CD4-positive, alpha-beta T cell (primary cell): ENCODE results near the gene SMAP2. TPM values are rescaled to one million over a fixed set of nuclear protein-coding genes. Genes with fewer than 3 reads are reported as not detected.
"Not testable (repeated sequence)": the region's sequence is repeated elsewhere in the genome, so short reads cannot be mapped to it uniquely, and the experiment has no call there.

Experiments used
- ATAC-seq: fragments of 200-7000 bp; cut with Tn5 transposase; one replicate; pipeline ENCODE4 v1.10.0; 2022; ENCODE audit warnings: mild to moderate bottlenecking; ENCODE audit not compliant: poor library complexity
- CTCF ChIA-PET: fragments of 350-600 bp; sonication (Branson Sonifier 250); formaldehyde crosslinking; loops from one replicate; lab custom pipeline; 2021; ENCODE audit warnings: antibody characterized with exemption, inconsistent platforms; lab: Charles Lee
- POLR2A ChIA-PET: fragments of 350-600 bp; sonication (Branson Sonifier 250); formaldehyde crosslinking; loops from one replicate; lab custom pipeline; 2021; ENCODE audit warnings: antibody characterized with exemption, inconsistent platforms; lab: Charles Lee
- DNase-seq, 14 experiments: peaks; one replicate each; pipeline ENCODE4 v3.0.0-alpha.2; 2013 to 2020; ENCODE audit warnings: mixed read lengths in 2 of 14
- H3K27ac ChIP-seq, 2 donors: one replicate each; pipeline versions ENCODE4 v1.5.1 to v1.7.0; 2013; ENCODE audit warnings: low read length in 2 of 2, low read depth in 1 of 2, mild to moderate bottlenecking in 1 of 2
- H3K27me3 ChIP-seq, 2 experiments: 1 replicate in 1 of 2; 2 replicates in 1 of 2; pipeline versions ENCODE4 v1.6.1 to v1.7.0; 2013; ENCODE audit warnings: low read length in 2 of 2, control low read depth in 1 of 2, mild to moderate bottlenecking in 1 of 2, moderate library complexity in 1 of 2; ENCODE audit not compliant: insufficient read depth in 2 of 2, control insufficient read depth in 1 of 2
- H3K36me3 ChIP-seq: one replicate; pipeline ENCODE4 v1.6.1; 2013; ENCODE audit warnings: low read length, control low read depth; ENCODE audit not compliant: insufficient read depth
- H3K4me1 ChIP-seq: one replicate; pipeline ENCODE4 v1.6.1; 2013; ENCODE audit warnings: low read length, control low read depth; ENCODE audit not compliant: insufficient read depth
- H3K4me3 ChIP-seq: one replicate; pipeline ENCODE4 v1.5.1; 2013; ENCODE audit warnings: mild to moderate bottlenecking, low read length, moderate library complexity
- H3K9me3 ChIP-seq, 2 experiments: 1 replicate in 1 of 2; 2 replicates in 1 of 2; pipeline versions ENCODE4 v1.6.1 to v1.7.0; 2013; ENCODE audit warnings: low read length in 2 of 2, mild to moderate bottlenecking in 2 of 2, control low read depth in 1 of 2, moderate library complexity in 1 of 2; ENCODE audit not compliant: control insufficient read depth in 1 of 2, insufficient read depth in 1 of 2
- H3K27ac Mint-ChIP-seq: one replicate; pipeline ENCODE4 v1.8.0; 2020; ENCODE audit warnings: mixed read lengths
- H3K27me3 Mint-ChIP-seq: one replicate; pipeline ENCODE4 v1.8.0; 2021; ENCODE audit warnings: mixed read lengths
- H3K36me3 Mint-ChIP-seq: one replicate; pipeline ENCODE4 v1.8.0; 2021; ENCODE audit warnings: low read depth, mixed read lengths
- H3K4me1 Mint-ChIP-seq: one replicate; pipeline ENCODE4 v1.8.0; 2021; ENCODE audit warnings: low read depth, mixed read lengths
- H3K4me3 Mint-ChIP-seq: one replicate; pipeline ENCODE4 v1.8.0; 2020; ENCODE audit warnings: mild to moderate bottlenecking, mixed read lengths
- H3K9me3 Mint-ChIP-seq: one replicate; pipeline ENCODE4 v1.8.0; 2020; ENCODE audit warnings: mixed read lengths
- intact Hi-C, 2 experiments: fragments of 100-400 bp; cut with DNase I in 1 of 2; cut with micrococcal nuclease in 1 of 2; formaldehyde crosslinking; loops; one replicate each; pipeline versions ENCODE4 v1.15.1 to v1.9.0; 2023 to 2025; cut with DNase I, micrococcal nuclease
- total RNA-seq, 174 experiments: library from RNA in 2 of 174; stranded (reverse) in 2 of 174; gene quantifications; one replicate each; pipeline ENCODE4 v1.2.3 and lab custom pipeline; 2021 to 2026
- TF ChIP-seq, protein P1 (sequence below): fragments of 200-600 bp; IDR thresholded peaks from one replicate; pipeline ENCODE4 v1.8.0; 2022; ENCODE audit warnings: antibody characterized with exemption, mild to moderate bottlenecking

SMAP2 gene
- total RNA-seq, 2 experiments from 2014 or later: 214 to 216 TPM

- TF ChIP-seq, protein P1, sequence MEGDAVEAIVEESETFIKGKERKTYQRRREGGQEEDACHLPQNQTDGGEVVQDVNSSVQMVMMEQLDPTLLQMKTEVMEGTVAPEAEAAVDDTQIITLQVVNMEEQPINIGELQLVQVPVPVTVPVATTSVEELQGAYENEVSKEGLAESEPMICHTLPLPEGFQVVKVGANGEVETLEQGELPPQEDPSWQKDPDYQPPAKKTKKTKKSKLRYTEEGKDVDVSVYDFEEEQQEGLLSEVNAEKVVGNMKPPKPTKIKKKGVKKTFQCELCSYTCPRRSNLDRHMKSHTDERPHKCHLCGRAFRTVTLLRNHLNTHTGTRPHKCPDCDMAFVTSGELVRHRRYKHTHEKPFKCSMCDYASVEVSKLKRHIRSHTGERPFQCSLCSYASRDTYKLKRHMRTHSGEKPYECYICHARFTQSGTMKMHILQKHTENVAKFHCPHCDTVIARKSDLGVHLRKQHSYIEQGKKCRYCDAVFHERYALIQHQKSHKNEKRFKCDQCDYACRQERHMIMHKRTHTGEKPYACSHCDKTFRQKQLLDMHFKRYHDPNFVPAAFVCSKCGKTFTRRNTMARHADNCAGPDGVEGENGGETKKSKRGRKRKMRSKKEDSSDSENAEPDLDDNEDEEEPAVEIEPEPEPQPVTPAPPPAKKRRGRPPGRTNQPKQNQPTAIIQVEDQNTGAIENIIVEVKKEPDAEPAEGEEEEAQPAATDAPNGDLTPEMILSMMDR: no peak
- peak overlapping the region; percentile 12 for H3K4me3 Mint-ChIP-seq
- peaks cover 39% of the 10 kb centered on the region for H3K4me1 ChIP-seq
- ATAC-seq: no peak
- no peaks in the 10 kb centered on the region for H3K27me3 ChIP-seq
- no peaks in the 10 kb centered on the region for H3K9me3 Mint-ChIP-seq
- H3K27me3 Mint-ChIP-seq: no peaks in the 10 kb centered on the region
- no peaks in the 10 kb centered on the region for H3K9me3 ChIP-seq
- no peaks in the 10 kb centered on the region for H3K36me3 ChIP-seq
- no peak overlapping the region for H3K4me3 ChIP-seq
- no peaks in the 10 kb centered on the region for H3K36me3 Mint-ChIP-seq
- intact Hi-C loops: loop anchor here in 1 of 2 experiments (1.0 kb wide), 1 partner anchor 190 kb away; no protein-coding TSS in a partner anchor
- CTCF ChIA-PET: interaction anchor here (1.0 to 3.2 kb wide), 5 partner anchors 26 to 198 kb away, joined by 3 to 13 read pairs (median 5); no protein-coding TSS in a partner anchor
- peaks cover 56% of the 10 kb centered on the region for H3K4me1 Mint-ChIP-seq
- DNase-seq: peak in 2 of 14 experiments; percentile 17 to 38
- H3K27ac Mint-ChIP-seq: peak overlapping the region; percentile 78
- POLR2A ChIA-PET: interaction anchor here (0.7 to 5.1 kb wide), 11 partner anchors 25 to 187 kb away, joined by 3 to 33 read pairs (median 4); partner anchors contain the start of genes COL9A2, RLF, SMAP2 and ZMPSTE24
- peak overlapping the region in 1 of 2 donors; percentile 27 for H3K27ac ChIP-seq
Observed at GRCh38 chr1:40341491-40342380, 31.8 kb upstream of the SMAP2 start.

- H3K27ac ChIP-seq: peak overlapping the region in 1 of 2 donors; percentile 27
- H3K9me3 Mint-ChIP-seq, H3K4me3 ChIP-seq, intact Hi-C loops, H3K27me3 Mint-ChIP-seq, H3K27me3 ChIP-seq, ATAC-seq, H3K9me3 ChIP-seq, H3K36me3 Mint-ChIP-seq, H3K36me3 ChIP-seq: not testable (repeated sequence)
- peak overlapping the region; percentile 78 for H3K27ac Mint-ChIP-seq
- DNase-seq: peak in 1 of 14 experiments; percentile 12
- H3K4me1 ChIP-seq: peaks cover 39% of the 10 kb centered on the region
- H3K4me3 Mint-ChIP-seq: peak overlapping the region; percentile 12
- POLR2A ChIA-PET: interaction anchor here (0.7 to 5.1 kb wide), 9 partner anchors 26 to 181 kb away, joined by 3 to 33 read pairs (median 4); partner anchors contain the start of genes COL9A2, RLF, SMAP2 and ZMPSTE24
- CTCF ChIA-PET: interaction anchor here (3.2 kb wide), 1 partner anchor 62 kb away, joined by 13 read pairs; no protein-coding TSS in a partner anchor
- peaks cover 56% of the 10 kb centered on the region for H3K4me1 Mint-ChIP-seq
Observed at GRCh38 chr1:40342381-40342717, 31.2 kb upstream of the SMAP2 start.

DNA sequence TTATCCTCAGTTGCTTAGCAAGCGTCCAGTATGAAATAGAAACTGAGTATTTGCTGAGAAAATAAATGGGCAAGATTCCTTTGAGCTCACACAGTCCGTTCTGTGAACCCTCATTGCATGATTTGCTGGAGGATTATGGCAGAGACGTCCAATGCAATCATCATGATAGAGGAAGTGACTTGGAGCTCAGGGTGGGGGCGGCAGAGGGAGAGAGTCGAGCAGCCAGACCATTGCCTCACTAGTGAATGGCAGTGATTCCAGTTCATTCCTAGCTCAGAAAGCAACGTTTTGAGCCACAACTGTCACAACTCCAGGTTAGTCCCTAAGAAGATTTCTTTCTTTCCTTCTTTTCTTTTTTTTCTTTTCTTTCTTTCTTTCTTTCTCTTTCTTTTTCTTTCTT, 28.9 kb upstream of the SMAP2 start:
- ChIA-PET CTCF (interaction anchor here (0.9 to 1.2 kb wide), 2 partner anchors 60 to 192 kb away, joined by 3 to 7 read pairs; no protein-coding TSS in a partner anchor), POLR2A (interaction anchor here (0.8 to 5.1 kb wide), 5 partner anchors 28 to 54 kb away, joined by 4 to 33 read pairs (median 4); partner anchors contain the start of genes COL9A2 and SMAP2)
- ATAC-seq: peak; percentile 80
- H3K4me1 ChIP-seq: peaks cover 27% of the 10 kb centered on the region
- intact Hi-C loops: no loop called here
- no peaks in the 10 kb centered on the region for H3K36me3 Mint-ChIP-seq
- no peak overlapping the region for H3K4me3 ChIP-seq
- no peaks in the 10 kb centered on the region for H3K9me3 Mint-ChIP-seq
- H3K4me3 Mint-ChIP-seq: peak overlapping the region; percentile 27
- H3K9me3 ChIP-seq: no peaks in the 10 kb centered on the region
- no peaks in the 10 kb centered on the region for H3K27me3 Mint-ChIP-seq
- H3K4me1 Mint-ChIP-seq: peaks cover 49% of the 10 kb centered on the region
- no peaks in the 10 kb centered on the region for H3K27me3 ChIP-seq
- H3K36me3 ChIP-seq: no peaks in the 10 kb centered on the region
- H3K27ac ChIP-seq: no peak overlapping the region
- H3K27ac Mint-ChIP-seq: peak overlapping the region; percentile 45
- TF ChIP-seq, protein P1: no peak
- peak in 8 of 14 experiments; percentile 7 to 64 (median 26) for DNase-seq
